Breast epithelium (tissue), 4 donors: ENCODE data around the gene SLC25A6. TPM values are rescaled to one million over a fixed set of nuclear protein-coding genes. Genes with fewer than 3 reads are reported as not detected.

Experiments
- DNase-seq, 2 donors: peaks; one replicate each; pipeline ENCODE4 v3.0.0-alpha.2; 2019; ENCODE audit warnings: low spot score in 2 of 2
- H3K27ac ChIP-seq, 2 donors: fragments of 200-600 bp; sonication (generic) in 1 of 2; one replicate each; pipeline ENCODE4 v1.5.1; 2016 to 2019; ENCODE audit warnings: mild to moderate bottlenecking in 1 of 2
- H3K27me3 ChIP-seq, 2 donors: fragments of 200-600 bp; sonication (generic) in 1 of 2; one replicate each; pipeline versions ENCODE4 v1.5.1 to v1.6.0; 2017 to 2019; ENCODE audit warnings: control low read depth in 1 of 2, mild to moderate bottlenecking in 1 of 2
- H3K36me3 ChIP-seq: fragments of 200-600 bp; one replicate; pipeline ENCODE4 v1.5.1; 2019
- H3K4me1 ChIP-seq, 2 donors: fragments of 200-600 bp; sonication (generic); one replicate each; pipeline ENCODE4 v1.5.1; 2016 to 2019; ENCODE audit warnings: control low read depth in 1 of 2
- H3K4me3 ChIP-seq, 3 donors: fragments of 200-600 bp; sonication (generic); 1 replicate in 2 of 3; 2 replicates in 1 of 3; pipeline ENCODE4 v1.5.1; 2016 to 2019; ENCODE audit warnings: mild to moderate bottlenecking in 3 of 3, moderate library complexity in 2 of 3
- H3K9me3 ChIP-seq, 2 donors: fragments of 200-600 bp; sonication (generic) in 1 of 2; one replicate each; pipeline ENCODE4 v1.5.1; 2016 to 2019; ENCODE audit warnings: control low read depth in 1 of 2
- CTCF ChIP-seq, 3 donors: fragments of 450-650 bp; IDR thresholded peaks; one replicate each; pipeline ENCODE4 v1.5.1; 2016 to 2017; ENCODE audit warnings: antibody characterized with exemption in 3 of 3, mild to moderate bottlenecking in 3 of 3, moderate library complexity in 3 of 3
- POLR2A ChIP-seq: fragments of 450-650 bp; IDR thresholded peaks from one replicate; pipeline ENCODE4 v1.6.1; 2016; ENCODE audit warnings: antibody characterized with exemption, mild to moderate bottlenecking, moderate library complexity
- POLR2AphosphoS5 ChIP-seq, 3 donors: sonication (generic); formaldehyde crosslinking; IDR thresholded peaks; one replicate each; pipeline ENCODE4 v1.6.1; 2017; ENCODE audit warnings: antibody characterized with exemption in 3 of 3
- intact Hi-C: fragments of 100-400 bp; cut with DNase I; formaldehyde crosslinking; loops from one replicate; pipeline ENCODE4 v1.15.1; 2023; ENCODE audit warnings: low total_unique reads
- total RNA-seq, 3 donors: library from RNA; depleted of rRNA; stranded (reverse); fragments of >200 nt; gene quantifications; one replicate each; pipeline ENCODE4 v1.1.0, GENCODE V29; 2016

SLC25A6 gene
- total RNA-seq, 3 donors from 2014 or later = 306 to 401 (median 351) TPM

GRCh38 chrX:1419545-1420355 is 27.8 kb upstream of the SLC25A6 start:
- Histone ChIP-seq H3K4me1 (no peaks in the 10 kb centered on the region), H3K27me3 (no peaks in the 10 kb centered on the region), H3K4me3 (no peak overlapping the region), H3K36me3 (peaks cover 12% of the 10 kb centered on the region), H3K27ac (no peak overlapping the region), H3K9me3 (peaks cover 19 to 29% of the 10 kb centered on the region in 2 donors)
- DNase-seq = no peak
- intact Hi-C loops = no loop called here
- no peak for TF ChIP-seq CTCF (IDR thresholded peaks at IDR 0.05)
- TF ChIP-seq POLR2AphosphoS5 (IDR thresholded peaks at IDR 0.05) = no peak
- no peak for TF ChIP-seq POLR2A

GRCh38 chrX:1418901-1419544 is 27.1 kb upstream of the SLC25A6 start:
- TF ChIP-seq POLR2AphosphoS5 (IDR thresholded peaks at IDR 0.05) = no peak
- no peak for TF ChIP-seq CTCF (IDR thresholded peaks at IDR 0.05)
- TF ChIP-seq POLR2A = no peak
- intact Hi-C loops = no loop called here
- no peak overlapping the region for H3K27ac ChIP-seq
- H3K9me3 ChIP-seq = peaks cover 19 to 29% of the 10 kb centered on the region in 2 donors
- H3K27me3 ChIP-seq = no peaks in the 10 kb centered on the region
- H3K36me3 ChIP-seq = peaks cover 14% of the 10 kb centered on the region
- no peak overlapping the region for H3K4me3 ChIP-seq
- H3K4me1 ChIP-seq = no peaks in the 10 kb centered on the region
- DNase-seq = no peak

- no peak overlapping the region for H3K27ac ChIP-seq
- DNase-seq = no peak
- TF ChIP-seq CTCF (IDR thresholded peaks at IDR 0.05) (no peak), POLR2A (no peak), POLR2AphosphoS5 (IDR thresholded peaks at IDR 0.05) (no peak)
- H3K4me1 ChIP-seq = no peaks in the 10 kb centered on the region
- H3K27me3 ChIP-seq = no peaks in the 10 kb centered on the region
- peaks cover 15% of the 10 kb centered on the region for H3K36me3 ChIP-seq
- intact Hi-C loops = no loop called here
- H3K9me3 ChIP-seq = peaks cover 18 to 25% of the 10 kb centered on the region in 2 donors
- H3K4me3 ChIP-seq = no peak overlapping the region
Measured at GRCh38 chrX:1417921-1418771, 26.2 kb upstream of the SLC25A6 start.

- H3K36me3 ChIP-seq = peaks cover 15% of the 10 kb centered on the region
- H3K4me1 ChIP-seq = no peaks in the 10 kb centered on the region
- H3K4me3 ChIP-seq = no peak overlapping the region
- DNase-seq = no peak
- TF ChIP-seq POLR2AphosphoS5 (IDR thresholded peaks at IDR 0.05) (no peak), POLR2A (no peak), CTCF (IDR thresholded peaks at IDR 0.05) (no peak)
- peaks cover 8 to 15% of the 10 kb centered on the region in 2 donors for H3K9me3 ChIP-seq
- intact Hi-C loops = no loop called here
- no peak overlapping the region for H3K27ac ChIP-seq
- H3K27me3 ChIP-seq = no peaks in the 10 kb centered on the region
Measured at GRCh38 chrX:1416965-1417760, 25.2 kb upstream of the SLC25A6 start.
